ENCODE data around the gene DPP6.

The DPP6 gene

DNA sequence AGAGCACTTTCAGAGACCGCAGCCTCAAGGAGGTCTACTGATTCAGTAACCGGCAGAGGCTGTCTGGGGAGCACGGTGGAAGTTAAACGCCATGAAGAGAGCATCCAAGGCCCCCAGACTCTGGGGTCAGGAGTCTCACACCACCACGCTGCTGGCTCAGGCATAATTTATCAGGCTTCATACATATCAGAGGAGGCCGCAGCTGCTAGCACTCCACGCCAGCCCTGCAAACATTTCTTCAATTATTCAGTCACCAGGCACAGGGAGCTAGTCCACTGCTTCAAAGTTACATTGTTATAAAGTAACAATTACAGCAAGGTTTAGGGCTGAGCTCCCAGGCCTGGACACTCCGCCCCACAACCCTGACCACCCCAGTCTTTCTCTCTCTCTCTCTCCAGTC is 852.9 kb downstream of the DPP6 start:
- no peak for DNase-seq (ENCODE audit: insufficient read length, low spot score)
- TF ChIP-seq POLR2AphosphoS5 (IDR thresholded peaks at IDR 0.05; ENCODE audit: low read depth, low read length) (no peak), PAX5 (IDR thresholded peaks at IDR 0.05; ENCODE audit: insufficient read depth, low read length, severe bottlenecking) (no peak), TAF1 (IDR thresholded peaks at IDR 0.05; ENCODE audit: low read depth, low read length) (no peak), POLR2A (IDR thresholded peaks at IDR 0.05; ENCODE audit: low read depth, low read length) (no peak), POU2F2 (IDR thresholded peaks at IDR 0.05; ENCODE audit: low read depth, low read length) (no peak), SPI1 (IDR thresholded peaks at IDR 0.05; ENCODE audit: low read depth, low read length) (no peak)
- no peak for FAIRE-seq

DNA sequence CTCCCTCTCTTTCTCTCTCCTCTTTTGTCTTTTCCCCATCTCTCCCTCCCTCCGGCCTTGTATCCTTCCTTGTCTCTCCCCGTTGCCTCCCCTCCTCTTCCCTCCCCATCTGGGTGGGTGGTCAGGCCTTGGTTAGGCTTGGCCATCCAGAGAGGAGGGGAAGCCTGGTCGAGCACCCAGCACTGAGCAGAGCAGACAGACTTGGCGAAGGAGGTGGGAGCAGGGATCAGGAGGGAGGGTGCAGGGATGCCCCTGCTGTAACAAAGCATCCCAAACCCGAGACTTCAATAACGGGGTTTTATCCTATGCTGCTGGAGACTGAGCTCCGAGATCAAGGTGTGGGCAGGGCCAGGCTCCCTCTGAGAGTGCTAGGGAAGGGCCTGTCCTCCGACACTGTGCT is 853.4 kb downstream of the DPP6 start:
- FAIRE-seq (no peak), DNase-seq (ENCODE audit: insufficient read length, low spot score) (no peak)
- no peak for TF ChIP-seq POU2F2 (IDR thresholded peaks at IDR 0.05; ENCODE audit: low read depth, low read length)
- TF ChIP-seq SPI1 (IDR thresholded peaks at IDR 0.05; ENCODE audit: low read depth, low read length) = no peak
- no peak for TF ChIP-seq PAX5 (IDR thresholded peaks at IDR 0.05; ENCODE audit: insufficient read depth, low read length, severe bottlenecking)
- TF ChIP-seq POLR2AphosphoS5 (IDR thresholded peaks at IDR 0.05; ENCODE audit: low read depth, low read length) = no peak
- TF ChIP-seq POLR2A (IDR thresholded peaks at IDR 0.05; ENCODE audit: low read depth, low read length) = no peak
- no peak for TF ChIP-seq TAF1 (IDR thresholded peaks at IDR 0.05; ENCODE audit: low read depth, low read length)

GRCh38 chr7:154906201-154906600 is 854.0 kb downstream of the DPP6 start:
- FAIRE-seq (no peak), DNase-seq (ENCODE audit: insufficient read length, low spot score) (no peak)
- TF ChIP-seq TAF1 (IDR thresholded peaks at IDR 0.05; ENCODE audit: low read depth, low read length) = no peak
- TF ChIP-seq POLR2A (IDR thresholded peaks at IDR 0.05; ENCODE audit: low read depth, low read length) = no peak
- TF ChIP-seq POU2F2 (IDR thresholded peaks at IDR 0.05; ENCODE audit: low read depth, low read length) = no peak
- TF ChIP-seq PAX5 (IDR thresholded peaks at IDR 0.05; ENCODE audit: insufficient read depth, low read length, severe bottlenecking) = no peak
- TF ChIP-seq SPI1 (IDR thresholded peaks at IDR 0.05; ENCODE audit: low read depth, low read length) = no peak
- no peak for TF ChIP-seq POLR2AphosphoS5 (IDR thresholded peaks at IDR 0.05; ENCODE audit: low read depth, low read length)

DNA sequence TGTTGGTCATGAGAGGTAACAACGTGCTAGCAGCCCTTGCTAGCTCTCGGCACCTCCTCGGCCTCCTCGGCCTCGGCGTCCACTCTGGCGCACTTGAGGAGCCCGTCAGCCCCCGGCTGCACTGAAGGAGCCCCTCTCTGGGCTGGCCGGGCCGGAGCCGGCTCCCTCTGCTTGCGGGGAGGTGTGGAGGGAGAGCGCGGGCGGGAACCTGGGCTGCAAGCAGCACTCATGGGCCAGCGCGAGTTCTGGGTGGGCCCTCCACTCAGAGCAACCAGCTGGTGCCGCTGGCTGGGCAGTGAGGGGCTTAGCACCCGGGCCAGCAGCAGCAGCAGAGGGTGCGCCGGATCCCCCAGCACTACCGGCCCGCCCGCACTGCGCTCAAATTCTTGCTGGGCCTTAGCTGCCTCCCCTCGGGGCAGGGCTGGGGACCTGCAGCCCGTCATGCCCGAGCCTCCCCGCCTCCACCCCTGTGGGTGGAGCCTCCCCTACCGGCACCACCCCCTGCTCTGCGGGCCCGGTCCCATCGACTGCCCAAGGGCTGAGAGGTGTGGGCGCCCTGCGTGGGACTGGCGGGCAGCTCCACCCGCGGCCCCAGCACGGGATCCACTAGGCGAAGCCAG is 854.6 kb downstream of the DPP6 start:
- no peak for FAIRE-seq
- TF ChIP-seq POLR2A (IDR thresholded peaks at IDR 0.05; ENCODE audit: low read depth, low read length) (no peak), POLR2AphosphoS5 (IDR thresholded peaks at IDR 0.05; ENCODE audit: low read depth, low read length) (no peak)
- no peak for DNase-seq (ENCODE audit: insufficient read length, low spot score)

- FAIRE-seq (no peak), DNase-seq (ENCODE audit: insufficient read length, low spot score) (no peak)
- TF ChIP-seq TAF1 (IDR thresholded peaks at IDR 0.05; ENCODE audit: low read depth, low read length) (no peak), POU2F2 (IDR thresholded peaks at IDR 0.05; ENCODE audit: low read depth, low read length) (no peak), POLR2AphosphoS5 (IDR thresholded peaks at IDR 0.05; ENCODE audit: low read depth, low read length) (no peak), POLR2A (IDR thresholded peaks at IDR 0.05; ENCODE audit: low read depth, low read length) (no peak), PAX5 (IDR thresholded peaks at IDR 0.05; ENCODE audit: insufficient read depth, low read length, severe bottlenecking) (no peak), SPI1 (IDR thresholded peaks at IDR 0.05; ENCODE audit: low read depth, low read length) (no peak)
Observed at GRCh38 chr7:154907651-154908620, 855.7 kb downstream of the DPP6 start.

DNA sequence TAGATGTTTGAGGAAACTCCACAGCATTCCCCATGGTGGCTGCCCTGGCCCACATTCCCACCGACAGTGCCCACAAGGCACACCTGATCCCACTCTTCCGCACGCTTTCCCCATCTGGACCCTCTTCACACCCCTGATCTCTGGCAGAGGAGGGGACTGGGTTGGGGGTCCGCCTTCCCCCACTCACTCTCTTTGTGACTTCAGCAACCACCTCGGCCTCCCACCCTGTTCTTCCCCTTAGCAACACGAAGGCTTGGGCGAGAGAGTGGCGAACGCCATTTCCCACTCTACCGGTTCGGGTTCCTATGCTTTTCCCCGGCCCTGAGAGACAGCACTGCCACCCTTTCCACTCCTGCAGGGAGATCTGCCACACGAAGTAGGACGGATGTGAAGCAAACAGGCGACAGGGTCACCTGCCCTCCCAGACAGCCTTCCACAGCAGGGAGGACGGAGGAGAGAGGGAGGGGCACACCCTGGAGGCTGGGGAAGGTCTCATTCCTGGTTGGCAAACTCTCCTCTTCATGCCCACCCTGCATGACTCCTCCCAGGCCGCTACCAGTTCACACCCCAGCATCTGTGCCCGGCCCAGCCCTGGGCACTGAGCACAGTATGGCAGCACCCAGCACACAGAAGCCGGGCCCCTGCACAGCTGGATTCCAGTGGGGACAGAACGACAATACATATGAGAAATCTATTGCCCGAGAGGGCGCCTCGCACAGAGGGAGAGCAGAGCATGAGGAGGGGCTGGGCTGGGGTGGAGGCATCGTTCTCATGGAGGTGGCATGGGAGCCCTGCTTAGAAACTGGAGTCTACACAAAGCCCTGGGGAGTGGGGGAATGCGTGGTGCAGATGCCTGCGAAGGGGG is 857.3 kb downstream of the DPP6 start:
- DNase-seq (ENCODE audit: insufficient read length, low spot score) = no peak
- FAIRE-seq = no peak
- TF ChIP-seq POLR2AphosphoS5 (IDR thresholded peaks at IDR 0.05; ENCODE audit: low read depth, low read length) (no peak), PAX5 (IDR thresholded peaks at IDR 0.05; ENCODE audit: insufficient read depth, low read length, severe bottlenecking) (no peak), TAF1 (IDR thresholded peaks at IDR 0.05; ENCODE audit: low read depth, low read length) (no peak), POU2F2 (IDR thresholded peaks at IDR 0.05; ENCODE audit: low read depth, low read length) (no peak), POLR2A (IDR thresholded peaks at IDR 0.05; ENCODE audit: low read depth, low read length) (no peak), SPI1 (IDR thresholded peaks at IDR 0.05; ENCODE audit: low read depth, low read length) (no peak)

- TF ChIP-seq POU2F2 (IDR thresholded peaks at IDR 0.05; ENCODE audit: low read depth, low read length) (no peak), TAF1 (IDR thresholded peaks at IDR 0.05; ENCODE audit: low read depth, low read length) (no peak), POLR2A (IDR thresholded peaks at IDR 0.05; ENCODE audit: low read depth, low read length) (no peak), PAX5 (IDR thresholded peaks at IDR 0.05; ENCODE audit: insufficient read depth, low read length, severe bottlenecking) (no peak), POLR2AphosphoS5 (IDR thresholded peaks at IDR 0.05; ENCODE audit: low read depth, low read length) (no peak), SPI1 (IDR thresholded peaks at IDR 0.05; ENCODE audit: low read depth, low read length) (no peak)
- no peak for FAIRE-seq
- DNase-seq (ENCODE audit: insufficient read length, low spot score) = no peak
Observed at GRCh38 chr7:154910125-154910524, 857.9 kb downstream of the DPP6 start.

DNA sequence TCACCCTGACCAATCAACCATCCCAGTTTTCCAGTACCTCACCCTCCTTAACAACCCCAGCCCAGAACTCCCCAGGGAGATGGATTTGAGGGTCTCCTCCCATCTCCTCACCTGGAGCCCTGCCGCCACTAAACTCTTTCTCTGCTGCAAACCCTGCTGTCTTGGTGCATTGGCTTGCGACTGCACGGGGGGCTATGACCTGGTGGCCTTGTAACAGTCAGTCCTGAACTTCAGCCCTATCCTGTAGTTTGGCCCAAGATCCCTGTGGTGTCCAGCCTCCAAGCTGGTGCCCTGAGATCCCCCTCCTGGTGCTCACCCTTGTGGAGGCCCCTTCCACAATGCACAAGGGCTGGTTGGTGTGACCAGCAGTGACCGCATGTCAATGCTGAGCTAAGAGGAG is 858.8 kb downstream of the DPP6 start:
- no peak for TF ChIP-seq POLR2AphosphoS5 (IDR thresholded peaks at IDR 0.05; ENCODE audit: low read depth, low read length)
- no peak for TF ChIP-seq POU2F2 (IDR thresholded peaks at IDR 0.05; ENCODE audit: low read depth, low read length)
- TF ChIP-seq PAX5 (IDR thresholded peaks at IDR 0.05; ENCODE audit: insufficient read depth, low read length, severe bottlenecking) = no peak
- no peak for TF ChIP-seq POLR2A (IDR thresholded peaks at IDR 0.05; ENCODE audit: low read depth, low read length)
- TF ChIP-seq SPI1 (IDR thresholded peaks at IDR 0.05; ENCODE audit: low read depth, low read length) = no peak
- TF ChIP-seq TAF1 (IDR thresholded peaks at IDR 0.05; ENCODE audit: low read depth, low read length) = no peak
- DNase-seq (ENCODE audit: insufficient read length, low spot score) (no peak), FAIRE-seq (no peak)

DNA sequence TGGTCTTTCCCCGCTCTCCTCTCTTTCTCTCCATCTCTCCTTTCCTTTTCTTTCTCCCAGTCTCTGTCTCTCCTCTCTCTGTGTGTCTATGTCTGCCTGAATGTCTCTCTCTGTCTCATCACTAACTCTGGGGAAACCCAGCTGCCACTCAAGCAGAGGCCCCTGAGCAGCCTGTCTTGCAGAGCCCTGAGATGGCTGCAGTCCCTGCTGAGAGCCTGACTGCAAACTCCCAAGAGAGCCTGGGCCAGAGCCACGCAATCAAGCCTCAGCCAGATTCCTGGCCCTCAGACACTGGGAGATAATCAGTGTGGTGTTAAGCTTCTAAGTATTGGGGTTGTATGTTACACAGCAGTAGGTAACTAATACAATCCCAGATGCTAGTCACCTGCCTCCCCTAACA is 859.2 kb downstream of the DPP6 start:
- no peak for FAIRE-seq
- TF ChIP-seq POLR2A (IDR thresholded peaks at IDR 0.05; ENCODE audit: low read depth, low read length) = no peak
- no peak for TF ChIP-seq POLR2AphosphoS5 (IDR thresholded peaks at IDR 0.05; ENCODE audit: low read depth, low read length)
- TF ChIP-seq PAX5 (IDR thresholded peaks at IDR 0.05; ENCODE audit: insufficient read depth, low read length, severe bottlenecking) = no peak
- TF ChIP-seq POU2F2 (IDR thresholded peaks at IDR 0.05; ENCODE audit: low read depth, low read length) = no peak
- no peak for TF ChIP-seq TAF1 (IDR thresholded peaks at IDR 0.05; ENCODE audit: low read depth, low read length)
- no peak for TF ChIP-seq SPI1 (IDR thresholded peaks at IDR 0.05; ENCODE audit: low read depth, low read length)
- DNase-seq (ENCODE audit: insufficient read length, low spot score) = no peak
